ENCODE results near the gene ZNF511. TPM values are rescaled to one million over a fixed set of nuclear protein-coding genes. Genes with fewer than 3 reads are reported as not detected.

Gene ZNF511
- total RNA-seq, 1 experiment from 2014 or later, result 49.0 TPM

- Histone ChIP-seq H3K36me3 (ENCODE audit: control insufficient read depth in 1 of 2, insufficient read depth in 2 of 2, low read length in 2 of 2) (peaks cover 0 to 4% of the 10 kb centered on the region in 2 experiments; a peak in 3 of 4 replicates), H3K27ac (ENCODE audit: low read depth, low read length) (no peak overlapping the region), H3K79me2 (ENCODE audit: insufficient read depth, low read length) (peaks cover 10% of the 10 kb centered on the region; the same call in 1 of the 2 replicates), H3K4me2 (ENCODE audit: low read length) (no peak overlapping the region), H3K9ac (ENCODE audit: low read length) (no peak overlapping the region), H3K4me3 (replicated peaks in 1 of 2; ENCODE audit: low read depth in 1 of 2, low read length in 2 of 2) (no peak overlapping the region), H2AFZ (ENCODE audit: low read depth, low read length, poor library complexity, severe bottlenecking) (no peak overlapping the region), H3K4me1 (ENCODE audit: control insufficient read depth in 1 of 2, insufficient read depth in 2 of 2, low read length in 2 of 2) (peaks cover 0 to 1% of the 10 kb centered on the region in 2 experiments; a peak in 1 of 4 replicates), H3K27me3 (ENCODE audit: insufficient read depth, low read length) (no peaks in the 10 kb centered on the region), H4K20me1 (ENCODE audit: insufficient read depth) (no peaks in the 10 kb centered on the region), H3K9me3 (ENCODE audit: control insufficient read depth in 1 of 2, insufficient read depth in 1 of 2, low read depth in 1 of 2, low read length in 2 of 2) (no peaks in the 10 kb centered on the region), H3K9me2 (ENCODE audit: insufficient read depth) (no peaks in the 10 kb centered on the region)
- CTCF ChIA-PET, result no interaction called here
- POLR2A ChIA-PET, result no interaction called here
- intact Hi-C loops (cut with micrococcal nuclease), result no loop called here
- DNase-seq (ENCODE audit: low read depth, low spot score), result no peak
- no peak for ATAC-seq
- RAD21 ChIA-PET (ENCODE audit: low non-redundant PET in 1 of 2, low total read pairs in 2 of 2, uncharacterized antibody in 2 of 2, unreplicated experiment in 2 of 2), result interaction anchor here in 1 of 2 experiments (0.6 kb wide), 1 partner anchor 51 kb away, joined by 3 read pairs; no protein-coding TSS in a partner anchor
- BruUV-seq (replicated peaks), result no TSS peak
- no peak for TF ChIP-seq POLR2A (IDR thresholded peaks at IDR 0.05; ENCODE audit: borderline replicate concordance, extremely low read depth, insufficient read depth, insufficient read length)
- no peak for TF ChIP-seq SRF (IDR thresholded peaks at IDR 0.05; ENCODE audit: low read depth)
- TF ChIP-seq FOSL1 (IDR thresholded peaks at IDR 0.05; ENCODE audit: low read depth), result no peak
- no peak for TF ChIP-seq ZFX (IDR thresholded peaks at IDR 0.05)
- no peak for TF ChIP-seq SIN3A (IDR thresholded peaks at IDR 0.05; ENCODE audit: low read depth)
- no peak for TF ChIP-seq MAX (IDR thresholded peaks at IDR 0.05)
- no peak for TF ChIP-seq TCF7L2 (IDR thresholded peaks at IDR 0.05; ENCODE audit: borderline replicate concordance, extremely low read depth, insufficient read depth, insufficient read length)
- TF ChIP-seq JUND (IDR thresholded peaks at IDR 0.05), result no peak
- TF ChIP-seq CBX3 (IDR thresholded peaks at IDR 0.05; ENCODE audit: low read depth), result no peak
- TF ChIP-seq REST (IDR thresholded peaks at IDR 0.05; ENCODE audit: low read depth), result no peak
- no peak for TF ChIP-seq CTCF (IDR thresholded peaks at IDR 0.05 in 2 of 3, conservative IDR thresholded peaks at IDR 0.05 in 1 of 3; ENCODE audit: borderline replicate concordance in 1 of 3, insufficient read depth in 1 of 3, low read depth in 2 of 3, low read length in 2 of 3)
- TF ChIP-seq SP1 (IDR thresholded peaks at IDR 0.05; ENCODE audit: low read depth), result no peak
- TF ChIP-seq ZBTB33 (IDR thresholded peaks at IDR 0.05; ENCODE audit: extremely low read depth, insufficient replicate concordance, low read length), result no peak
- TF ChIP-seq ATF3 (IDR thresholded peaks at IDR 0.05), result no peak
- no peak for TF ChIP-seq EZH2phosphoT487 (IDR thresholded peaks at IDR 0.05; ENCODE audit: borderline replicate concordance)
- no peak for TF ChIP-seq POLR2AphosphoS5 (IDR thresholded peaks at IDR 0.05; ENCODE audit: low read depth, low read length)
Measured at GRCh38 chr10:133298466-133298865, 10.2 kb upstream of the ZNF511 start.

All from HCT116 (cell line).